GM19438 (cell line): ENCODE results near the gene PKP4.
A peak's percentile ranks its signal among the peaks of the same experiment; 100 is the strongest.
"Not testable (repeated sequence)": the region's sequence is repeated elsewhere in the genome, so short reads cannot be mapped to it uniquely, and the experiment has no call there.

ENCODE experiments used
- ATAC-seq: cut with Tn5 transposase; IDR thresholded peaks from one replicate; pipeline ENCODE4 v1.9.1; 2021; ENCODE audit warnings: low read depth; ENCODE audit not compliant: unreplicated experiment

Gene PKP4, protein sequence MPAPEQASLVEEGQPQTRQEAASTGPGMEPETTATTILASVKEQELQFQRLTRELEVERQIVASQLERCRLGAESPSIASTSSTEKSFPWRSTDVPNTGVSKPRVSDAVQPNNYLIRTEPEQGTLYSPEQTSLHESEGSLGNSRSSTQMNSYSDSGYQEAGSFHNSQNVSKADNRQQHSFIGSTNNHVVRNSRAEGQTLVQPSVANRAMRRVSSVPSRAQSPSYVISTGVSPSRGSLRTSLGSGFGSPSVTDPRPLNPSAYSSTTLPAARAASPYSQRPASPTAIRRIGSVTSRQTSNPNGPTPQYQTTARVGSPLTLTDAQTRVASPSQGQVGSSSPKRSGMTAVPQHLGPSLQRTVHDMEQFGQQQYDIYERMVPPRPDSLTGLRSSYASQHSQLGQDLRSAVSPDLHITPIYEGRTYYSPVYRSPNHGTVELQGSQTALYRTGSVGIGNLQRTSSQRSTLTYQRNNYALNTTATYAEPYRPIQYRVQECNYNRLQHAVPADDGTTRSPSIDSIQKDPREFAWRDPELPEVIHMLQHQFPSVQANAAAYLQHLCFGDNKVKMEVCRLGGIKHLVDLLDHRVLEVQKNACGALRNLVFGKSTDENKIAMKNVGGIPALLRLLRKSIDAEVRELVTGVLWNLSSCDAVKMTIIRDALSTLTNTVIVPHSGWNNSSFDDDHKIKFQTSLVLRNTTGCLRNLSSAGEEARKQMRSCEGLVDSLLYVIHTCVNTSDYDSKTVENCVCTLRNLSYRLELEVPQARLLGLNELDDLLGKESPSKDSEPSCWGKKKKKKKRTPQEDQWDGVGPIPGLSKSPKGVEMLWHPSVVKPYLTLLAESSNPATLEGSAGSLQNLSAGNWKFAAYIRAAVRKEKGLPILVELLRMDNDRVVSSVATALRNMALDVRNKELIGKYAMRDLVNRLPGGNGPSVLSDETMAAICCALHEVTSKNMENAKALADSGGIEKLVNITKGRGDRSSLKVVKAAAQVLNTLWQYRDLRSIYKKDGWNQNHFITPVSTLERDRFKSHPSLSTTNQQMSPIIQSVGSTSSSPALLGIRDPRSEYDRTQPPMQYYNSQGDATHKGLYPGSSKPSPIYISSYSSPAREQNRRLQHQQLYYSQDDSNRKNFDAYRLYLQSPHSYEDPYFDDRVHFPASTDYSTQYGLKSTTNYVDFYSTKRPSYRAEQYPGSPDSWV

DNA sequence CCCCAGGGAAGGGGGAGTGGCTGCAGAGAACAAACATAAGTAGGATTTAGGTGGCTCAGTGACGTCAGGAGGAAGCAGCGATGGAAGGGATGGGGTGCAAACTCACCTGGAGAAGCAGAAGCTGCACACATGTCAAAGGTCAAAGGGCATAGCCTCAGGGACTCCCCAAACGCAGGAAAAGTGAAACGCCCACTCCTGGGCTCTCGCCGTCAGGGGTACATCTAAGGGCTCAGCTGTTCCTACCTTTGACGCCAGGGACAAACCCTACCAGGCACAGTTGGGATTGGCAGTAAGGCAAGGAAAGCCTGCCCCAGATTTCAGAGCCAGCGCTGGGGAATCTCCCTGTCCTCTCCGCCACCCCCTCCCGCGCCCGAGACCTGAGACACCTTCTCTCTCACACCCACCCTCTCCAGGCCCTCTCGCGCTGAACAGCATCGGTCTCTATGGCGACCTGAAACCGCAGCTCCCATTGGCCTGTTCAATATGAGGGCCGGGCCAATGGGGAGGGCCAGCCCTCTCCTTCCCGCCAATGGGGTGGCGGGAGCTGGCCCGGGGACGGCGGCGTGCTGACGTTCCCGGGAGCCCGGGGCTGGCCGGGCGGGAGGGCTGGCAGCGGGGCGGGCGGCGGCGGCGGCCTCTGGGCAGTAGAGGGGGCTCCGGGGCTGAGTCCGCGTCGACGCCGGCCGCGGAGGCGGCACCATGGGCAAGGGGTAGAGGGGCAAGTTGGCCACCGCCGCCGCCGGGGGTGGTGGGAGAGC, at the start of gene PKP4, which contains the start of gene CCDC148:
Gene PKP4, plus strand, starts transcription at position 644 of the 758 bp plus-strand sequence. CDS start 76,233 bp downstream, outside the sequence.
Gene CCDC148, minus strand, starts transcription at position 445 of the 758 bp plus-strand sequence. Its CDS starts 314 bp downstream, at position 131.
- peak; percentile 88 for ATAC-seq

DNA sequence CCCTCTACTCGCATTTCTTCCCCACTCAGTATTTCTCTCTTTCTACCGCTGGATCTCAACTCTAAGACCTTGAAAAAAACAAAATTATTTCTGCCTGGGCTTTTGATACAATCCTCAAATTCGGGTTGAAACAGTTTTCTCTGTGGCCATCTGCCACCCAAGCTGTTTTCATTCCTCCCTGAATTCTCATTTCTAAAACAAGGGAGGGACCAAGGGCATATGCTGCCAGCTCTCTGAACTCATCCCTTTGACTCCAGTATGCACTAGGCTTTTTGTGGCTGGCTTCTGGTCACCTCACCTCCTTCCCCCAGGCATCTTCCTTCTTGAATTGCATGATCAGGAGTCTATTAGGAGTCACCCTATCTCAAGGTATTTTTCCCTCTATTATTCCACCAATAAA, 49.7 kb upstream of the PKP4 start:
- no peak for ATAC-seq

DNA sequence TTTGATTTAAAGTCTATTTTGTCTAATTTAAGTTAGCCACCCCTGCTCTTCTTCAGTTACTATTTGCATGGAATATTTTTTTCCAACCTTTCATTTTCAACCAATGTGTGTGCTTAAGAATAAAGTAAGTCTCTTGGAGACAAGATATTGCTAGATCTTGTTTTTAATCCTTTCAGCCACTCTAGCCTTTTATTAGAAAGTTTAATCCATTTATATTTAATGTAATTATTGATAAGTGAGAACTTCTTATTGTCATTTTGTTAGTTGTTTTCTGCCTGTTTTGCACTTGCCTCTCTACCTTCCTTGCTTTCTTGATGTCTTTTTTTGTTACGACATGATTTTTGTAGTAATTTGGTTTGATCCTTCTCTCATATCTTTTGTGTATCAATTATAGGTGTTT, 46.6 kb upstream of the PKP4 start:
- no peak for ATAC-seq

DNA sequence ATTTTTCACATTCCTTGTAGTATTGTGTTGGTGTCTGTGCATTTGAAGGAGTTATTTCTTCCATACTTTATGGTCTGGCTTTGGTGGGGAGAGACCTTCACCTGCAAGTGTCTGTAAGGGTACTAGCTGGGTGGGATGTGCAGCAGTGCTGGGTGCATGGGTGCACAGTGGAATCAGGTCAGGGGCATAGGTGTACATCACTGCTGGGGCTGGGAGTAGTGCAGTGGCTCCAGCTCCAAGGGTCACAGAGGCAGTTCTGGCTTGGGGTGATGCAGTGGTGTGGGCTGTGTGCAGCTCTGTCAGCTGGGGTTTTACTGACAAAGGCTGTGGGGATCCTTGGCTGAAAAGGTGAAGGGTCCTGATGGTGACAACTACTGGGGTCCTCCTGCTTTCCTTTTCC, 45.0 kb upstream of the PKP4 start:
- ATAC-seq: no peak

DNA sequence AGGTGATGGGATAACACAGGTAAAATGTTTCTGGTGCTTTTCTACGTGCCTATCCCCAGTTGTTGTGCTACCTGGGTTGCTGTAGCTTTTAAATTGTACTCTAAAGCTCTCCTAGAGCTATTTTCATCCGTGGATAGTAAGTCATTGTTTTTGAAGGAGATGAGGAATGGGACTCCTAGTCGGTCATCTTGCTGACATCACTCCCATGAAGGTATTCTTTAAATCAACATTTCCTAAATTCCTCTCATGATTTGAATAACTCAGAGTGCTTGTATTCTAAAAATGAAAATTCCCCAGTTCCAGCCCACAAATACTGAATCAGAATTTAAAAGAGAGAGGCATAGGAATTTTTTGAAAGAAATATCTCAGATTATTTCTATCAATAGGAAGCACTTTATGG, 44.5 kb upstream of the PKP4 start:
- ATAC-seq: no peak

DNA sequence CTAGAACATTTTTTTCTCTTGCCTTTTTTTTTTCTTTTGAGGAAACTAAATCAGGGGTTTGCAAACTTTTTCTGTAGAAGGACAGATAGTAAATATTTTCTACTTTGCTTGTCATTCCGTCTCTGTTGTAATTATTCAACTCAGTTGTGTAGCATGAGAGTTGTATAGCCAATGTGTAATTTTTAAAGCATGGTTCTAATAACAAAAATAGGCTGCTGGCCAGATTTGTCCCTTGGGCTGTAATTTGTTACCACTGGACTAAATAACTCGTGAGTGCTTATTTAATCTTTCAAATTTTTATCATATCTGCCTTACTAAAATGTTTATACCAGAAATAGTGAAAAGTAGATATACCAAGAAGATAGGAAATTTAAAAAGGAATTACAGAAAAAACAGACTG, 43.2 kb upstream of the PKP4 start:
- ATAC-seq: no peak

DNA sequence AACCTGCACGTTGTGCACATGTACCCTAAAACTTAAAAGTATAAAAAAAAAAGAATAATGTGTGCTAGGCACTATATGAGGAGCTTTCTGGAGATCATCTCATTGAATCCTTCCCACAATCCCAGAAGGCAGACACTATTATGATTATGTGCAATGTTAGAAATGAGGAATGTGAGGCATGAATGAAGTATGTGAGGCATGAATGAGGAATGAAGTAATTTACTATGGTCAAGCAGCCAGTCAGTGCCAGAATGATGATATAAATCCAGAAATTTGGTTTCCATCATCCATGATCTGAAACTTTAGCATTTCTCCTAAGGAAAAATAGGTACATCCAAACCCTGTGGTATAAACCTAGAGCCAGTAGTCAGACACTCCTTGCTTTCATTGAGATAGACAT, 42.2 kb upstream of the PKP4 start:
- no peak for ATAC-seq

DNA sequence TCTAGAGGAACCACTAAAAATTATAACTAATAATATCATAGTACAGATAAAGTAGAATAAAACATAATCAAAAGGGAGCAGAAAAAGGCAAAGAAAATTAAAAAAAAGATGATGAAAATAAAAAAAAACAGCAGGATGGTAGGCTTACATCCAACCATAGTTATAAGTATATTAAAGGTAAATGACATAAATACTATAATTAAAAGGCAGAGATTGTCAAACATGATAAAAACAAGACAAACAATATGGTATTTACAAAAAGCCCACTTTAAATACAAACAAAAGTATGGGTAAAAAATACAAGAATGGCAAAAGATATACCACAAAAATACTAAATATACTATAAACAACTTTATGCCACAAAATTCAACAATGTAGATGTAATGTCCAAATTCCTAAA, 24.6 kb upstream of the PKP4 start:
- no peak for ATAC-seq

DNA sequence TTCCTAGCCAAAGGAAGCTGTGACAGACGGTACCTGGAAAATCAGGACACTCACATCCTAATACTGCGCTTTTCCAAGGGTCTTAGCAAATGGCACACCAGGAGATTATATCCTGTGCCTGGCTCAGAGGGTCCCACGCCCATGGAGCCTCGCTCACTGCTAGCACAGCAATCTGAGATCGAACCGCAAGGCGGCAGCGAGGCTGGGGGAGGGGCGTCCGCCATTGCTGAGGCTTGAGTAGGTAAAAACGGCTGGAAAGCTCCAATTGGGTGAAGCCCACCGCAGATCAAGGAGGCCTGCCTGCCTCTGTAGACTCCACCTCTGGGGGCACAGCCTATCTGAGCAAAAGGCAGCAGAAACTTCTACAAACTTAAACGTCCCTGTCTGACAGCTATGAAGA, 23.0 kb upstream of the PKP4 start:
- not testable (repeated sequence) for ATAC-seq

DNA sequence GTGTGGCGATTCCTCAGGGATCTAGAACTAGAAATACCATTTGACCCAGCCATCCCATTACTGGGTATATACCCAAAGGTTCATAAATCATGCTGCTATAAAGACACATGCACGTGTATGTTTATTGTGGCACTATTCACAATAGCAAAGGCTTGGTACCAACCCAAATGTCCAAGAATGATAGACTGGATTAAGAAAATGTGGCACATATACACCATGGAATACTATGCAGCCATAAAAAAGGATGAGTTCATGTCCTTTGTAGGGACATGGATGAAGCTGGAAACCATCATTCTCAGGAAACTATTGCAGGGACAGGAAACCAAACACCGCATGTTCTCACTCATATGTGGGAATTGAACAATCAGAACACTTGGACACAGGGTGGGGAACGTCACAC, 17.7 kb upstream of the PKP4 start:
- not testable (repeated sequence) for ATAC-seq

DNA sequence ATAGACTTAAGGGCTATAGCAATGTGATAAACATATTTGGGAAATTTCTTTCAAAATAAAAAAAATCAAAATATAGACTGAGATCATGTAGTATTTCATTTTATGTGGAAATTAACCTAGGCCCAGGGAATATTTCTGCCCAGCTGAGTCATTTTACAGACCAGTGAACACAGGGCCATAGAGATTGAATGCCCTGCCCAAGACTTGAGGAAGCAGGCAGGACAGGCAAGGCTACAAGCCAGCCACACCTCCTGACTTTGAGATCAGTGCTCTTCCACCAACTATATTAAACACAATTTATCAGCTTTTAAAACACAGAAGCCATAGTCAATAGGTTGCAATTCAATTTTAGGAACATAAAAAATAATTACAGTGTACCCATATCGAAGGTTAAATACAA, 13.1 kb upstream of the PKP4 start:
- ATAC-seq: no peak

DNA sequence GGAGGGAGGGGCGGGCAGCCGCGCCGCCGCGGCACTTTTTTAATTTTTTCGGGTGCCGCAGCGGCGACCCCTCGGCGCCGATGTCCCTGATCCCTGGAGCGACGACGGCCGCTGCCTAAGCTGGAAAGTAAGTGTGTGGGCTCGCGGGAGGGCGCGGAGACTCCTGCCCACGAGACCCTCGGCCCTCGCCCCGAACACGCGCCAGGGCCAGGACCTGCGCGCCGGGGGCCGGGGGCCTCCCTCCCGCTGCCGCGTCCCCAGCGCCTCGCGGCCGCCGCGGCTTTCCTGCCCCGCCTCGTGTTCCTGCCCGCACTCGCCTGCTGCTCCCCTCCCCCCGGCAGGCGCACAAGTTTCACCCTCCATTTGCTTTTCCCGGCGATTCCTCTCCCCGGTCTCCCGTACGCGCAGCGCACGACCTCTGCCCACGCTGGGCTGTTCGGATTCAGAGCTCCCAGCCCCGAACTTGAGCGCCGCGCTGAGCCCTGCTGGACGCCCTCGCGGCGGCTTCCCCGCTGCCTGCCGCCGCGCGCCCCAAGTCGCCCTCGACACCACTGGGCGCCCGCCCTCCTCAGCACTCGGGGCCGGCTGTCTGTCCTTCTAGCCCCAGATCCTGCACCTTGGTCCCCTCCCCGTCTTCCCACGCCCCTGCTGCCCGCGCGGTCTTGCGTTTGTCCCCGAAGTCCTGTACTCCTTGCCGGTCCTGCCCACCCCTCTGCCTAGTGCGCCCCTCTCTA, 507 bp downstream of the PKP4 start:
- ATAC-seq: peak; percentile 41

DNA sequence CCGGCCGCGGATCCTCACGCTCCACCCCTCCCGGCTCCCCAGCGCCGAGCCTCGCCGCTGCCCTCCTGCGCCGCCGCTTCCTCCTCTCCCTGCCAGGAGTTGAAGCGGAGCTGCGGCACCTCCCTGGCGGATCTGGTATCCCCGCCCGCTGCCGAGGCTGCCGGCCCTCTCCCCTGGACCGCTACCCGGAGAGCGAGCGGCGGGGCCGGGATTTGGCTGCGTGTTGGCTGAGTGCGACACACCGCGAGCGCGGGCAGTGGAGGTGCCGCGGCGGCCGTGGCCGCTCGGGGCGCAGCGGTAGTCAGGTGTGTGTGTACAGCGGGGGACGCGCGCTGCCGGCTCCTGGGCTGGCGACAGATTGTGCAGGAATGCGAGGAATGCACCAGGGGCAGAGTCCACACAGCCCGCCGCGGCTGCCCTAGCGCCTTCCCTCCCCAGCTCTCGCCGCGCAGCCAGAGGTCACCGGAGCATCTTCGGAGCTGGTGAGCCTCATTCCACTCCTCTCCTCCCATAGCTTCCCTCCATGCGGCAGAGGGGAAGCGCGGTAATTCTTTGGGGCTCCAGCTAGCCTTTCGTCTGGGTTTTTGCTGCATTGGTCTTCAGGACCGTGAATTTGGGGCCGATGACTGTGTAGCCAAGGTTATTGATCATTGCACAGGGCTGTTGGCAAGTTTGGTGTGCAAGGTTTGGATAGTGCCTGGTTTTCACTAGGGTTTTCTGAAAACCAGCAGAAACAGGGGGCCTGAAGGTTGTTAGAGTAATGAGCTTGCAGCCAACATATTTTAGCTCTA, 1.3 kb downstream of the PKP4 start:
- ATAC-seq: peak; percentile 52

DNA sequence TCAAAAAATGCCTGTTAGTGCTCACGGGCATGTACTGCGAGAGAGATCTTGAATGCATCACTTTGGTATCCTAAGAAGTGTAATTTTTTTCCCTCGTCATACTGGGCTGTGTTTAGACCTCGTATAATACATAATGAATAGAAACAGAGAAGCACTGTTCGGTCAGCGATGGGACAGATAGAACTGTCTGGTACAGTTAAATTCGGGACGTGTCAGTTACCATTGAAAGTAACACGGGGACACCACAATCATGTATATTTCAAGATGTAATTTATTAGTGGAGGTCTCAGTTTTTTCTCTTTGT, 1.8 kb downstream of the PKP4 start:
- ATAC-seq: no peak

DNA sequence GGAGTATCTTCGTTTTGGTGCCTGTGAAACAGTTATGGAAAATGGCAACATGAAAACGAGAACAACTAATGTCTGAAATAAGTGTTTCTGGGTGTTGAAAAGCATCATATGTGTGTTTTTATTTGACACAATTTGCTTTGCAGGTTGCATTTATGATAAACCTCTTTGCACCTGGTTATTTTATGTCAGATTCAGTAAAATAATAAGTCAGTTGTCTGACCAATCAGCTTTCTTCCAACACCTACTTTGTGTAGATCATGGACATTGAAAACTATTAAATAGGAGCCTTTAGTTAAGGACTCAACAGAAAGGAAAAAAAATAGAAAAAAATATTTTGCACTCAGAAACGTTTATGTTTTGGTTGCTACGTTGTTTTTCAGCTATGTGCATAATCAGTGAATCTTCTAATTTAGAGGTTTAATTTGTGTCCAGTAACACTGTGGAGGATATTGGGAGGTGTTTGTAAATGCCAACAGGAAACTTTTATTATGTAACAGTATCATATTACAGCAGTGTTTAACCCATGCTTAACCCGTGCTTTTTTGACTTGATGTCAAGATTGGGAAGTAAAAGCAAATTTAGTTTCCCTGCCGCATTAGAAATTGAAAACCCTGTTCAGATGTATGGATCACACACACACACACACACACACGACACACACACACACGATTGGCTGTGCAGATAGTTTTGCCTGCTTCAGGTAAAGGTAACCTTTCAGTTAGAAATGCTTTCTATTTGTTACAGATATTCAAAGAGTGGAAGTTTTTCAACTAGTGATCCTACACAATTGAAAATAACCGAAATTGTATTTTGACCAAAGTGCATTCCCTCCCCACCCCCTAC, 2.6 kb downstream of the PKP4 start:
- ATAC-seq: no peak

DNA sequence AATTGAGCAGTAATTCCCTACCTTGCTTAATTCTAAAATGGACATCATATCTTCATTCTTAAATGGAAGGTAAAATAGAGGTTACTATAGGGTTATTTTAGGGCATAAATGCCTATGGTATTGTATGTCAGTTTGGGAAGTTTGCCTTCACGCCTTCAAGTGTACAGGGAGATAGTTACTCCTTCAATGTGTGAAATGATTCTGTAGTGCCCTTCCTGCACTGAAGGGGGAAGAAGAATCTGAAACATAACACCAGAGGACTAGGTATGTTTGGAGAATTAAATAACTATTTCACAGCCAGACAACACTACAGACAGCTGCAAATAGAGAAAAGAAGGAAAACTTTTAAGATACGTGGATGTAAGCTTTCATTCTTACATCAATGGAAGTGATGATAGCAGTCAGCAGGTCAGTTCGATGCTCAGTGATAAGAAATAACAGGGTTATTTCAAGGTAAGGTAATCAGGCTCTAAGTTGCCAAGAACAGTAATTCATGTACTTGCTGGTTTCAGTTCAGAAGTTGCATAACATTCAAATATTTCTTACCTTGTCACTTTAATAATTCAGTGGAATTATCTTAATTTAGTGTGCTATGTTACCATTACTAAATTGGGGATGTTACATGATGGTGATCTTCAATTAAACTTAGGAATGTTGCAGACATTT, 4.0 kb downstream of the PKP4 start:
- ATAC-seq: no peak

DNA sequence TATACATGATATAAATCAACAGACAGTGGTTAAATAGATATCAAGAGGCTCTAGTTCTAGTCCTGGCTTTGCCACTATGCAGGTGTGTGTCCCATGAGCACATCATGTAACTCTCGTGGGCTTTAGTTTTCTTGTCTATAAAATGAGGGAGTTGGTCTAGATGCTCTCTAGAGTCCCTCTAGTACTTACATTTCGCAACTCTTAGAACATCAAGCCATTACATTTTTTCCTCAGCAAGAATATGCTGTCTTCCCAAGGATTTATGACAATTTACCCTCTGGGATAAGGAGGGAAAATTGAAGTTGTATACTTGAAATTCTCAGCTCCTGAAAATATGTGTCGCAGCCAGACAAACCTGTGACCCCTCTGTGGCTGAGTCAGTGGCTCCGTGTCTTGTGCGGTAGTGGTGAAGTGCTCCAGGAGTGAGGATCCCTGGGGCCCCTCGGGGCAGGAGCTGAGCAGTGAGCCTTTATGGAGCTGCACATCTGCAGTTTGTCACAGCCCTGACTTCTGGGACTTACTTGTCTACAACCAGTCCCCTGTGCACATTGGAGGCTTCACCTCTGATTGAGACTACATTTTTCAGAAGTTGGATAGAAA, 6.8 kb downstream of the PKP4 start:
- ATAC-seq: no peak
